GM12874 (cell line): Measurements from ENCODE around the gene RMI1.

ENCODE experiments used
- TF ChIP-seq, protein P1 (sequence below): IDR thresholded peaks from 2 replicates; pipeline ENCODE4 v1.5.1; 2011; ENCODE audit warnings: low read depth, mild to moderate bottlenecking, control low read depth, low read length, moderate library complexity; ENCODE audit not compliant: insufficient read depth

The RMI1 gene

DNA sequence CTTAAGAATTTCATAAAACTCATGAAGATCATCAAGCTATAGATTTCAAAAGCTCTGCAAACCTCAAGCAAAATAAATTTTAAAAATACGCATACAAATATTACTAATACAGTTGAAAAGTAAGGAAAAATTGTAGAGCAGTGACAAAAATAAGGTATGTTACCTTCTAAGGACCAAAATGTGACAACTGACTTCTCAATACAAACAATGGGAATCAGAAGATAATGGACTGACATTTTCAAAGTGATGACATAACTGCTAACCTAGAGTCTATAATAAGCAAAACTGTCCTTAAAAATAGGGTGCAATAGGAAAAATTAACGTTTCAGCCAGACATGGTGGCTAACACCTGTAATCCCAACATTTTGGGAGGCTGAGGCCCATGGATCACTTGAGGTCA is 27.1 kb downstream of the RMI1 start:
- TF ChIP-seq, protein P1, sequence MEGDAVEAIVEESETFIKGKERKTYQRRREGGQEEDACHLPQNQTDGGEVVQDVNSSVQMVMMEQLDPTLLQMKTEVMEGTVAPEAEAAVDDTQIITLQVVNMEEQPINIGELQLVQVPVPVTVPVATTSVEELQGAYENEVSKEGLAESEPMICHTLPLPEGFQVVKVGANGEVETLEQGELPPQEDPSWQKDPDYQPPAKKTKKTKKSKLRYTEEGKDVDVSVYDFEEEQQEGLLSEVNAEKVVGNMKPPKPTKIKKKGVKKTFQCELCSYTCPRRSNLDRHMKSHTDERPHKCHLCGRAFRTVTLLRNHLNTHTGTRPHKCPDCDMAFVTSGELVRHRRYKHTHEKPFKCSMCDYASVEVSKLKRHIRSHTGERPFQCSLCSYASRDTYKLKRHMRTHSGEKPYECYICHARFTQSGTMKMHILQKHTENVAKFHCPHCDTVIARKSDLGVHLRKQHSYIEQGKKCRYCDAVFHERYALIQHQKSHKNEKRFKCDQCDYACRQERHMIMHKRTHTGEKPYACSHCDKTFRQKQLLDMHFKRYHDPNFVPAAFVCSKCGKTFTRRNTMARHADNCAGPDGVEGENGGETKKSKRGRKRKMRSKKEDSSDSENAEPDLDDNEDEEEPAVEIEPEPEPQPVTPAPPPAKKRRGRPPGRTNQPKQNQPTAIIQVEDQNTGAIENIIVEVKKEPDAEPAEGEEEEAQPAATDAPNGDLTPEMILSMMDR = no peak

DNA sequence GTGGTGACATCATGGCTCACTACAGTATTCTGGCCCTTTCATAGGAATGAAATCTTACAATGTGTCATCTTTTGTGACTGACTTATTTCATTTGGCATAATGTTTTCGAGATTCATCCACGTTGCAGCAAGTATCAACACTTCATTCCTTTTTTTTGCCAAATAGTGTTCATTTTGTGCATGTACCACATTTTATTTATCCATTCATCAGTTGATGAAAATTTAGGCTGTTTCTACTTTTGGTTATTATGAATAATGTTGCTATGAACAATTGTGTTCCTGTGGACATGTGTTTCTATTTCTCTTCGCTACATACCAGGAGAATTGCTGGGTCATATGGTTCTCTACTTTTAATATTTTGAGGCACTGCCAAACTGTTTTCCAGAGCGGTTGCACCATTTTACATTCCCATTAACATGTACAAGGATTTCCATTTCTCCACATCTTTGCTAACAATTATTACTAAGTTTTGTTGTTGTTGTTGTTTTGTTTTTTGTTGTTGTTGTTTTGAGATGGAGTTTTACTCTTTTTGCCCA is 43.5 kb downstream of the RMI1 start:
- TF ChIP-seq, protein P1 = no peak

DNA sequence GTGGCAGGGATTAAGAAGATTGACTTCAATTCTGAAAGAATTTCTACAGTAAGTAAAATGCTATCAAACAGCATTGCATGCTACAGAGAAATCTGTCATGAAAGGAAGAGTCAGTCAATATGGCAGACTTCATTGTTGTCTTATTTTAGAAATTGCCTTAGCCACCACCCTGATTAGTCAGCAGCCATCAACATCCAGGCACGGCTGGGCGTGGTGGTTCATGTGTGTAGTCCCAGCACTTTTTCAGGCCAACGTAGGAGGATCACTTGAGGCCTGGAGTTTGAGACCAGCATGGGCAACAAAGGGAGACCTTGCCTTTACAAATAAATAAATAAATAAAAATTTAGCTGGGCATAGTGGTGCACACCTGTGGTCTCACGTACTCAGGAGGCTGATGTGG is 46.6 kb downstream of the RMI1 start:
- TF ChIP-seq, protein P1 = no peak

DNA sequence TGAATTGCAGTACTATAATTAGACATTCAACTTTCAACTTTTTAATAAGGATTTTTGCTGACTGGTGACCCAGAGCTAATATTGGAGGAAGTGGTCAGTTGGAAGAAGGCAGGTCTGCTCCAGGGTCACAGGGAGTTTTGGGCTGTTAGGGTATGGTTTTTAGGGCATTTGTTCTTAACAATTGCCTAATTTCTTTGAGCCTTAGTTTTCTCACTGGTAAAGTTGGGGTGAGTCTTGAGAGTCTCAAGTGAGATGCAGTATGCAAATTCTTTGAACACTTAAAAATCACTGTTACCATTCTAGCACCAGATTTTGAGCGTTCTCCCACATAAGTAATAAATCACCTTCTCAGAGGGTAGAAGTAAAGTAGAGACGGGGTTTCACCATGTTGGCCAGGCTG is 50.9 kb downstream of the RMI1 start:
- TF ChIP-seq, protein P1 = no peak

DNA sequence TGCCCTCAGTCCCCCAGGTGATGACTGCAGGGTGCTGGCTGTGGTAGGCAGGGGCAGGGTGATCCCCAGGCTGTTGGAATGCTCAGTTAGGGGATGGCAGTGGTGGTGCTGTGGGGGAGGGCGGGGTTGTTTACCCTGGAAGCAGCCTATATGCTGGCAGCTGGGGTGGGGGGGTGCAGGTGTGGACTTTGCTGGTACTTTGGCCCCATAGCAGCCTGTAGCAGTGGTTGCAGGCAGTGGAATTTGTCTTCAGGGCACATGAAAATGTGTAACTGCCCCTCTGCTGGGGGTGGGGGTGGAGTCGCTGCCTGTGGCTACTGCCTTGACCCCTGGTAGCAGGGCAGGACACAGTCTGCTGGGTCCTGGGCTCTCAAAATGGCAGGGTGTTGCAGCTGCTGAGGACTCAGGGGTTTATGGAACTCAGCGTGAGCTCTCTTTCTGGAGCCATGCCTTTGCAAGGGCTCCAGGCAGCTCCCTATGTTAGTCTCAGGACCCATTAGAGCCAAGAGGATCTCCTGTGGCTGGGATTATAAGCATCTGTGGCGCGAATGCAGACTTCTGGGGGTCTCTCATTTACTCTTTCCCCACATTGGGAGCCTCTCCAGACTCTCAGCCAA is 65.0 kb downstream of the RMI1 start:
- TF ChIP-seq, protein P1 = no peak
